Left renal cortex interstitium (tissue), 4 donors: ENCODE measurements around the gene RGS9BP. TPM values are rescaled to one million over a fixed set of nuclear protein-coding genes. Genes with fewer than 3 reads are reported as not detected.
"Not testable (repeated sequence)": the region's sequence is repeated elsewhere in the genome, so short reads cannot be mapped to it uniquely, and the experiment has no call there.

Experiments
- DNase-seq, 4 donors: peaks; one replicate each; pipeline ENCODE4 v3.0.0-alpha.2; 2013; ENCODE audit warnings: low read depth in 4 of 4, low spot score in 2 of 4, missing footprints in 1 of 4
- polyA plus RNA-seq, 4 donors: library from polyadenylated mRNA; unstranded; fragments of 120-200 nt; gene quantifications; one replicate each; pipeline ENCODE4 v1.2.1, GENCODE V29; 2013; ENCODE audit not compliant: insufficient read length in 4 of 4

Gene RGS9BP
- polyA plus RNA-seq, 4 donors = 0.16 to 0.38 (median 0.30) TPM

DNA sequence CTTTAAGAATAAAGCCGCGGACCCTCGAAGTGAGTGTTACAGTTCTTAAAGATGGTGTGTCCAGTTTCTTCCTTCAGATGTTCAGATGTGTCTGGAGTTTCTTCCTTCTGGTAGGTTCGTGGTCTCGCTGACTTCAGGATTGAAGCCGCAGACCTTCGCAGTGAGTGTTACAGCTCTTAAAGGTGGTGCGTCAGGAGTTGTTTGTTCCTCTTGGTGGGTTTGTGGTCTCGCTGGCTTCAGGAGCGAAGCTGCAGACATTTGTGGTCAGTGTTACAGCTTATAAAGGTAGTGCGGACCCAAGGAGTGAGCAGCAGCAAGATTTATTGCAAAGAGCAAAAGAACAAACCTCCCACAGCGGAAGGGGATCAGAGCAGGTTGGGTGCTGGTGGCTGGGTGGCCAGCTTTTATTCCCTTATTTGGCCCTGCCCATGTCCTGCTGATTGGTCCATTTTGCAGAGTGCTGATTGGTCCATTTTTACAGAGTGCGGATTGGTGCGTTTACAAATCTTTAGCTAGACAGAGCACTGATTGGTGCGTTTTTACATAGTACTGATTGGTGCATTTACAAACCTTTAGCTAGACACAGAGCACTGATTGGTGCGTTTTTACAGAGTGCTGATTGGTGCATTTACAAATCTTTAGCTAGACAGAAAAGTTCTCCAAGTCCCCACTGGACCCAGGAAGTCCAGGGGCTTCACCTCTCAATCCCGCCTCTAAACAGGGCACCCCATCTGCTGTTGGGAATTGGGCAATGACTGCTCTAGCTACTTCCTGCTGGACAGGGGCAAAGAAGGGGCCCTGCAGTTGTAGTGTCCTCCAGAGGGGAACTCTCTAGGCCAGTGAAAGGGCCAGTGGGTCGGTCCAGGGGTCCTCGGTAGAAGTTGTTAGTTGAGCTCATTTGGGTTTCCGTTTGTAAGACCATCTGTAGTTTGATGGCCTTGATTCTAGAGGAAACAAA, 17.8 kb downstream of the RGS9BP start:
- not testable (repeated sequence) for DNase-seq

DNA sequence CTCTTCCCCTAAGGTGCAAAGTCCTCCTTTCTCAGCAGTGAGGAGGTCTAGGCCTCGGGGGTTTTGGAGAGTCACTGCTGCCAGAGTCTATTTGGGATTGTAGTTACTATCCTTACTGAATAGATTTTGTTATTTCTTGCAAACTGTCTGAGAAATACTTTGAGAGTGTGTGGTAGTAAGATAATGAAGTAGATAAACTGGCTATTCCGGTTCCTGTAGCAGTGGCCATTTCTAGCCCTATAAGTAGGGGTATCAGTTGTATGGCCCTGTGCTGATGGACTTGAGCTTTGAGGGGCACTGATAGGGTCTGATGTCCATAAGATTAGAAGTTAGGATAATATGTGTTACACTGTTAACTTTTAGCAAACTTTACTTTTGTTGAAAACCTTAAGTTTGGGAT, 18.7 kb downstream of the RGS9BP start:
- not testable (repeated sequence) for DNase-seq

DNA sequence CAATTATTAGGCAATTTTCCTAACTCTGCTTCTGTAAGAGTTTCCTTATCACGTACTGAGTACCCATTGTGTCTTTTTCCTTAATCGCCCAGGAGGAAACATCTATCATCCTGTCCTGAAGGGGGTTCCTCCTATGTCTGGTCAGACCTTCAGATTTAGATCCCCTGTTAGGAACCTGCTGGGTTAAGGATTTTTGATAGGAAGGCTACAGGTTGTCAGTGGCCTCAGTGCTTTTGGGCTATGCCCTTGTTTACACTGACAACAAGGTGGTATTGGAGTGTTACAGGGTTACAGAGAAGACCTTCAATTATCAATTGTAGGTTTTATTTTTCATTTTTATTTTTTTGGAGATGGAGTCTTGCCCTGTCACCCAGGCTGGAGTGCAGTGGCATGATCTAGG, 19.2 kb downstream of the RGS9BP start:
- not testable (repeated sequence) for DNase-seq

DNA sequence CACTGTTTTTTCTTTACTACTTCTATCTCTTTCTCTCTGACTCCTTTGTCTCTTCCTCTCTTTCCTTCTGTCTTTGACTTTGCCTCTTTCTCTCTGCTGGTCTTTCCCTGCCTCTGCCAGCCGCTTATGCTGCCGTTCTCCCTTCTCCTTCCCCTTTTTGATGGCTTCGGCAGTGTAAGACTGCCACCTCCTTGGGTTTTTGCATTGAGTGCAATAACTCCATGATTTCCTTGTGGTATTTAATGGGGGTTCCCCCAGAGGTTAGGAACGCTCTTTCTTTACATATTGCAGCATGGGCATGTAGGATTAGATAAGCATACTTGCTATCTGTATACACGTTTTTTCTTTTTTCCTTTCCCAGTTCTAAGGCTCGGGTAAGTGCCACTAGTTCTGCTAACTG, 19.9 kb downstream of the RGS9BP start:
- not testable (repeated sequence) for DNase-seq

DNA sequence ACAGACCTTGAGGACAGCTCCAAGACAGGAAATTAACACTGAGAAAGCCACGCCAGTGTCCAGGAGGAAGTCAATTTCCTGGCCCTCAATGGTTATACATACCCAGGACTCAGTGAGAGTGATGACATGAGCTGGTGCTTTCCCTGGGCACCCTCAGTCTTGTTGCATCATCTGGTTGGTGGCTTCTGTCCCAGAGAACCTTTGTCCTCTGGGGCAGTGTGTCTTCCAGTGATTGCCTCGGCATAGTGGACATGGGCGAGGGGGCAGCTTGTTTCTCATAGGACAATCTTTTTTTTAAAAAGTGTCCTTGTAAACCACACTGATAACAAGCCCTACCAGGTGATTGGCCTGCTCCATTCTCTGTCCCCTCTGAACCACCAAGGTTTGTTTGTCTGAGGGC, 21.1 kb downstream of the RGS9BP start:
- DNase-seq = not testable (repeated sequence)

DNA sequence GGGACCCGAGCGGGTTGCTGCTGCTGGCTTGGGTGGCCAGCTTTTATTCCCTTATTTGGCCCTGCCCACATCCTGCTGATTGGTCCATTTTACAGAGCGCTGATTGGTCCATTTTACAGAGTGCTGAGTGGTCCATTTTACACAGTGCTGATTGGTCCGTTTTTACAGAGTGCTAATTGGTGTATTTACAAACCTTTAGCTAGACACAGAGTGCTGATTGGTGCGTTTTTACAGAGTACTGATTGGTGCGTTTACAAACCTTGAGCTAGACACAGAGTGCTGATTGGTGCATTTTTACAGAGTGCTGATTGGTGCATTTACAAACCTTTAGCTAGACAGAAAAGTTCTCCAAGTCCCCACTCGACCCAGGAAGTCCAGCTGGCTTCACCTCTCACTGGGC, 24.5 kb downstream of the RGS9BP start:
- not testable (repeated sequence) for DNase-seq

DNA sequence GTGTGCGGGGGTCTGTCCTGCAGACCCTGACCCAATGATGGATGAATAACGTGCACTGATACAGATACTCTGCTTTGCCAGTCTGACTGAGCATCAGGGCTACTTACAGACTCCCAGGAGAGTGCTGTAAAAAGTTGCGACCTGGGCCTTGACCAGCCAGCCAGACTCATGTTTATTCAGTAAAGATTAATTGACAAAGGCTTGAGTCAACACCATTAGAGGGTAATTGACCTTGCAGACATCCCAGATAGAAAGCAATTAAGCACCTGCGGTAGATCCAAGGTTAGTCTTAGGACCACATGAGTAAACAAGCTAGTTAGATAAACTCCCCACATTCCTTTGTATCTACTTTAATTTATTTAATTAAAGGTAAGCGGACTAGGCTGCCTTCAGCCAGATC, 26.4 kb downstream of the RGS9BP start:
- no peak for DNase-seq

DNA sequence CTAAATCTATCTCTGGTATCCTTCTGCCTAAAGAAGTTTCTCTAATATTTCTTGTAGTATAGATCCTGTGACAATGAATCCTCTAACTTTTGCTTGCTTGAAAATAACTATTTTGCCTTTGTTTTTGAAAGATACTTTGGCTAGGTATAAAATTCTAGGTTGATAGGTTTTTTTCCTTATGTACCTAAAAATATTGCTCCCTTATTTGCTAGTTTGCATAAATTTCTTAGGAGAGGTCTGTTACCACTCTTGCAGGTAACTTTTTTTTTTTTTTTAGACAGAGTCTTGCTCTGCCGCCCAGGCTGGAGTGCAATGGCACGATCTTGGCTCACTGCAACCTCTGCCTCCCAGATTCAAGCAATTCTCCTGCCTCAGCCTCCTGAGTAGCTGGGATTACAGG, 28.4 kb downstream of the RGS9BP start:
- not testable (repeated sequence) for DNase-seq

DNA sequence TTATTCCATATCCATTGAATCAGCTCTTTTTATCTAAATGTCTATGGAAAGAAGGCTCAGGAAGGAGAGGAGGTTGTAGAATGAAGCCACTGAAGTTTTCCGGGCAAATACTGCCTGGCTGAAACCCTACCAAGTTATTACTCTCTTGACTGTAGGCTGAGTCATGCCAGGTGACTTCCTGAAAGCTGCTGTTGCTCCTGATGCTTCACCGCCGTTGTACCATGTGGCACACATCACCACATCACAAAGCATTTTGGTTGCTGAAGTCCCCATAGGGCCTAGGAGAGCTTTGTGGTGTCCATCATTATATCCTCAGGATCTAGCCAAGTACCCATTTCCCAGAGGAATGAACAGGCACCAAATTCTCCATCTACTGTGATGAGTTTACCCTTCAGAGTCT, 32.8 kb downstream of the RGS9BP start:
- no peak for DNase-seq

DNA sequence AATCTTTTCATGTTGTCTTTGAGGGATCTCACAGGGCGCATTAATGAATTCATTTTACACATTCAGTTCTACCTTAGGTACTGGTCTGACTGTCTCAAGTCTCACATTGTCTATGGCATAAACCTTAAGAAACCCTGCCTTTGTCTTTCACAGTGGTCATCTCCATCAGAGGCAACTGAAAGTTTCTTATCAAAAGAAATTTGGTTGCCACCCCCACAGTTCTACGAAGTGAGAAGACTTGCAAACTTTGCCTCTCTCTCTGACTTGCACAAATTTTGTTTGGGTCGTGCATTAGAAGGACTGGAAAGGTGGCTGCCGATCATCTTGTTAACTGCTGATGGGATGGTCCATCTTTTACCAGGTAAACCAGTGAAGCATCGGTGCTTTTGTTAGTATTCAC, 33.4 kb downstream of the RGS9BP start:
- DNase-seq = no peak

DNA sequence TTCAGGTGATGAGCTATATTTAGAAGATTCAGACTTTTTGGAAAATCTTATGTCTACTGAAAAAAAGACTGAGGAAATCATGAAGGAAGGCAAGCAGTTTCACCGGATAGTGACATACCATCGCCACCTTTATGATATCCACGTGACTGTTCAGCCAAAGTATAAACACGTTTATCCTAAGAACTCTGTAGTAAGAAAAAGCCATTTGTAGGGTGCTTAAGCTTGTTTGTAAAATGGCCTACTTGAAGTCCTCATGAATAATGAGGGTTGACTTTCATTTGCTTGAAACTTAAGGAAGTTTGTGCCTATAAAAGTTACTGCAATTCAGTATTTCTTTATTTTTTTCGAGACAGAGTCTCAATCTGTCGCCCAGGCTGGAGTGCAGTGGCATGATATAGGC, 36.1 kb downstream of the RGS9BP start:
- DNase-seq = no peak

DNA sequence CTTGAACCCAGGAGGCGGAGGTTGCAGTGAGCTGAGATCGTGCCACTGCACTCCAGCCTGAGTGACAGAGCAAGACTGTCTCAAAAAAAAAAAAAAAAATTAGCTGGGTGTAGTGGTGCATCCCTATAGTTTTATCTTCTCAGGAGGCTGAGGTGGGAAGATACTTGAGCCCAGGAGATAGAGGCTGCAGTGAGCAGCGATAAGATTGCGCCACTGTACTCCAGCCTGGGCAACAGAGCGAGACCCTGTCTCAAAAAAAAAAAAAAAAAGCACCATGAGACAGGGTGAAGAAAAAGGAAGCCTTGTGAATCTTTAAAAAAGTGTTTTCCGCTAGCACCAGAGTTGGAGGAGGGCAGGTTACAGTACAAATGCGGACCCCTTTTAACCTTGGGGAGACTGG, 40.6 kb downstream of the RGS9BP start:
- DNase-seq = not testable (repeated sequence)

DNA sequence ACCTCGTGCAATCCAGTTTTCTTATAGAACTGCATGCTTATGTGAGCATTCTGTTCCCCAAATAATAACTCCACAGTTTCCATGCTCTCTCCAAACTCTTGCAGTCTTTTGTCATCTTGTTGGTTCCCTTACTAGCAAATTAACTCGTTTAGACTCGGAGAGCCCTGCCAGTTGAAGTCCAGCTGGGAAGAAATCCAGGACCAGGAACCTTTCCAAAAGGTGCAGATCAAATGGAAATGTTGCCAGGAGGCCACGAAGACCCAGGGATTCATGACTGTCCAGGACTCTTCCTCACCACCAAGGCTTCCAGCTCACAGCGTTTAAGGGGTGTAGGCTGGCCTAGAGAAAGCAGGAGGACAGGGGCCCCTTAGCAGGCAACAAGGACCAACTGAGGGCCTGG, 41.8 kb downstream of the RGS9BP start:
- DNase-seq = no peak

DNA sequence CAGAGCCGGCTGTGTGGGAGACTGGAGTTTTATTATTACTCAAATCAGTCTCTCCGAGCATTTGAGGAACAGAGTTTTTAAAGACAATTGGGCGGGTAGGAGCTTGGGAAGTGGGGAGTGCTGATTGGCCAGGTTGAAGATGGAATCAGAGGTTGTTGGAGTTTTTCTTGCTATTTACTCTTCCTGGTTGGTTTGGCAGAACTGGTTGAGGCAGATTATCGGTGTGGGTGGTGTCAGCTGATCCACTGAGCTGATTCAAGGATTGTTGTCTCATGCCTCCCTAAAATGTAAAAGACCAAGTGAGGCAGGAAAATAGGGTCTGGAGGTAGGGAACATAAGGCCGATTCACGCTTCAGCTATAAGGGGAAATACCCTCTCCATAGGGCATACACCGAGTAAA, 42.6 kb downstream of the RGS9BP start:
- DNase-seq = no peak

DNA sequence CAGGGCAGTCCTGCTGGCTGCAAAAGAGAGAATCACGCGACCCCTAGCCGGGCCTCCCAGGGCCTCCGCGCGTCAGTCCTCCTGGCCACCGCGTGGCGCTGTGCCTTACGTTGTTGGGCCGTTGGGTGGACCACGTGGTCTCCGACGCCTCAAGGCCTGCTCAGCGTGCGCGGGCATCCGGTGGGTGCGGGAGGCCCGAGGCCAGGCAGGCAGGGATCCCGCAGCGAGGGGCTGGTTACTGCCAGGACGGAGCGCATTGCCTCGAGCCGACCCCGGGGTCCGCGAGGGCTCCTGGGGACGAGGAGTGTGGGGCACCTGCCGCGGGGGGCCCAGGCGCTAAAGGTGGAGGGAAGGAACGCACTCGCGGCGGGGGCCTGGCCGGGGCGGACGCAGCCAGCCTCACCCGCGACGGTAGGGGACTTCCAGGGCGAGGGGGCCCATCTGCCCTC, 44.0 kb downstream of the RGS9BP start, which contains the start of gene TDRD12:
TDRD12 (plus strand) TSS at position 157 of the 449 bp plus-strand sequence. CDS start 306 bp downstream, outside the sequence.
- no peak for DNase-seq

DNA sequence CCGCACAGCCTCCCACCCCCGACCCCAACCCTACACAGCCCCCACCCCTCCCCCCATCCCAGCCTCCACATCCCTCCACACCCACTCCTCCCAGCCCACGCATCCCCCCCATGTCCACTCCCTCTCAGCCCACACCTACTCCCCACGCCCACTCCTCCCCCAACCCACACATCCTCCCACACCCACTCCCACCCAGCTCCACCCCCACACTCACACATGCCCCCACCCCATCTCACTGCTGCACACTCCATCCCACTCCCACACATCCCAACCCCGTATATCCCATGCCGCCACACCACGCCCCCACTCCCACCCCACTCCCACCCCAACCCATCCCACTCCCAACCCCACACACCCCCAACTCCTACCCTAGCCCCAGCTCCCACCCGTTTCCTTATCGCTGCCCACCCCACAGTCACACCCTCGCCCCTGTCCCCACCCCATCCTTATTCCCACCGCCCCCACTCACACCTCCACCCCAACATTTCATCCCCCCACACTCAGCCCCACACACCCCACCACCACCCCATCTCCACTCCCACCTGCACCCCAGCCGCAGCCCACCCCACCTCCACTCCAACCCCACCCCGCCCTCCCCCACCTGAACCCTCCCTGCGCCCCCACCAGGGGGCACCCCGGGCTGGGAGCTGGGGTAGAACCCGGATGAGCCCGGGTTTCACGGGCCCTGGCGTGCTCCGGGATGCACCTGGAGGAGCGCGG, 44.7 kb downstream of the RGS9BP start:
- DNase-seq = no peak

DNA sequence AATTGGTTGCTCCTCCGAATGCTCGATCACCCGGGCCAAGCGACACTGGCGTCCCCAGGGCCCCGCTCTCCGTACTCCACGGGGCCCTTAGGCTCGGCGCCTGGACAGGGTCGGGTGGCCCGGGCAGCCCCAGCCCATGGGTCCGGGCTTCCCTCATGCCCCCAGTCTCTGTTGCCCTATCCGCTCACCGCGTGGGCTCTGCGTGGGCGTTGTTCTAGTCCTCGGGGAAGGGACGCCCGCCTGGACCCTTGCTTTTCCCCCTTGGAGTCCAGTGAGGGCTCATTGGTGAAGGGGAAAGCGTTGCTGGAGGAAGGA, 45.2 kb downstream of the RGS9BP start:
- no peak for DNase-seq

Other genes starting within 250 kb of the RGS9BP start
- 100 to 1,000 TPM; 112 to 132 (median 116) TPM for gene PDCD5, start 94.7 kb upstream of the RGS9BP start, polyA plus RNA-seq
- gene ANKRD27, start 668 bp upstream of the RGS9BP start, polyA plus RNA-seq = 10 to 100 TPM; 15.1 to 20.9 (median 19.3) TPM
- 10 to 100 TPM; 11.4 to 12.2 (median 12.1) TPM for gene NUDT19, start 16.0 kb downstream of the RGS9BP start, polyA plus RNA-seq
- gene TDRD12, start 43.9 kb downstream of the RGS9BP start, polyA plus RNA-seq = 1 to 10 TPM in 1 of 4 donors, under 1 TPM in 3; 0.11 to 1.2 (median 0.67) TPM
- 10 to 100 TPM; 12.7 to 15.1 (median 14.8) TPM for gene SLC7A9, start 193.9 kb downstream of the RGS9BP start, polyA plus RNA-seq